Measurements from ENCODE around the gene TMOD1.

TMOD1 gene

GRCh38 chr9:97551308-97551707 lies 49.8 kb downstream of the TMOD1 start:
- no peak for DNase-seq

GRCh38 chr9:97553141-97553540 lies 51.7 kb downstream of the TMOD1 start:
- DNase-seq = no peak

GRCh38 chr9:97553841-97554240 lies 52.4 kb downstream of the TMOD1 start:
- DNase-seq = no peak

- DNase-seq = no peak
Measured at GRCh38 chr9:97554566-97555075, 53.2 kb downstream of the TMOD1 start.

GRCh38 chr9:97555164-97555563 lies 53.7 kb downstream of the TMOD1 start:
- no peak for DNase-seq

- DNase-seq = no peak
Measured at GRCh38 chr9:97556036-97556720, 54.7 kb downstream of the TMOD1 start.

GRCh38 chr9:97556721-97557605 lies 55.5 kb downstream of the TMOD1 start:
- no peak for DNase-seq

- no peak for DNase-seq
Measured at GRCh38 chr9:97557606-97558095, 56.2 kb downstream of the TMOD1 start.

GRCh38 chr9:97558701-97559101 lies 57.2 kb downstream of the TMOD1 start:
- peak in 1 of 2 experiments; percentile 41 for DNase-seq

GRCh38 chr9:97559111-97559514 lies 57.6 kb downstream of the TMOD1 start:
- DNase-seq = peak in 1 of 2 experiments; percentile 32

GRCh38 chr9:97560154-97560553 lies 58.7 kb downstream of the TMOD1 start:
- no peak for DNase-seq

GRCh38 chr9:97560851-97561250 lies 59.4 kb downstream of the TMOD1 start:
- no peak for DNase-seq

GRCh38 chr9:97561501-97561900 lies 60.0 kb downstream of the TMOD1 start:
- no peak for DNase-seq

- DNase-seq = no peak
Measured at GRCh38 chr9:97562542-97562941, 61.1 kb downstream of the TMOD1 start.

- no peak for DNase-seq
Measured at GRCh38 chr9:97563458-97564135, 62.1 kb downstream of the TMOD1 start.

- no peak for DNase-seq
Measured at GRCh38 chr9:97564291-97565175, 63.1 kb downstream of the TMOD1 start.

- no peak for DNase-seq
Measured at GRCh38 chr9:97565262-97565661, 63.8 kb downstream of the TMOD1 start.

- no peak for DNase-seq
Measured at GRCh38 chr9:97567182-97567893, 65.9 kb downstream of the TMOD1 start.

GRCh38 chr9:97567894-97568202 lies 66.4 kb downstream of the TMOD1 start:
- no peak for DNase-seq

GRCh38 chr9:97568461-97569275 lies 67.2 kb downstream of the TMOD1 start:
- no peak for DNase-seq

- peak in 1 of 2 experiments; percentile 1 for DNase-seq
Measured at GRCh38 chr9:97570899-97571298, 69.4 kb downstream of the TMOD1 start.

All from activated T-cell treated with anti-CD3 and anti-CD28 coated beads, Interleukin-2, amount 50 U/mL, for 48 hours (primary cell).